Measurements from ENCODE around the gene RPLP1. TPM values are rescaled to one million over a fixed set of nuclear protein-coding genes. Genes with fewer than 3 reads are reported as not detected.

The RPLP1 gene
- total RNA-seq, 1 donor from 2014 or later = 3,035 TPM

GRCh38 chr15:69456208-69457166 lies 3.9 kb downstream of the RPLP1 start:
- Mint-ChIP-seq H3K36me3 (ENCODE audit: low read depth) (peaks cover 58% of the 10 kb centered on the region), H3K27ac (peak overlapping the region; percentile 47), H3K27me3 (no peaks in the 10 kb centered on the region), H3K9me3 (no peaks in the 10 kb centered on the region), H3K4me1 (peaks cover 48% of the 10 kb centered on the region), H3K4me3 (peak overlapping the region; percentile 1)
- ChIA-PET POLR2A (interaction anchor here (0.6 to 6.1 kb wide), 3 partner anchors 10 to 1646 kb away, joined by 3 to 135 read pairs (median 6); no protein-coding TSS in a partner anchor), CTCF (no interaction called here)
- TF ChIP-seq, protein P1, sequence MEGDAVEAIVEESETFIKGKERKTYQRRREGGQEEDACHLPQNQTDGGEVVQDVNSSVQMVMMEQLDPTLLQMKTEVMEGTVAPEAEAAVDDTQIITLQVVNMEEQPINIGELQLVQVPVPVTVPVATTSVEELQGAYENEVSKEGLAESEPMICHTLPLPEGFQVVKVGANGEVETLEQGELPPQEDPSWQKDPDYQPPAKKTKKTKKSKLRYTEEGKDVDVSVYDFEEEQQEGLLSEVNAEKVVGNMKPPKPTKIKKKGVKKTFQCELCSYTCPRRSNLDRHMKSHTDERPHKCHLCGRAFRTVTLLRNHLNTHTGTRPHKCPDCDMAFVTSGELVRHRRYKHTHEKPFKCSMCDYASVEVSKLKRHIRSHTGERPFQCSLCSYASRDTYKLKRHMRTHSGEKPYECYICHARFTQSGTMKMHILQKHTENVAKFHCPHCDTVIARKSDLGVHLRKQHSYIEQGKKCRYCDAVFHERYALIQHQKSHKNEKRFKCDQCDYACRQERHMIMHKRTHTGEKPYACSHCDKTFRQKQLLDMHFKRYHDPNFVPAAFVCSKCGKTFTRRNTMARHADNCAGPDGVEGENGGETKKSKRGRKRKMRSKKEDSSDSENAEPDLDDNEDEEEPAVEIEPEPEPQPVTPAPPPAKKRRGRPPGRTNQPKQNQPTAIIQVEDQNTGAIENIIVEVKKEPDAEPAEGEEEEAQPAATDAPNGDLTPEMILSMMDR (IDR thresholded peaks at IDR 0.05) = no peak
- no peak for DNase-seq
- intact Hi-C loops (cut with micrococcal nuclease) = loop anchor here (10.0 kb wide), 1 partner anchor 632 kb away; the partner anchor contains the start of gene ANP32A
- ATAC-seq (ENCODE audit: low read depth) = no peak

GRCh38 chr15:69457304-69458280 lies 5.0 kb downstream of the RPLP1 start:
- H3K9me3 Mint-ChIP-seq = no peaks in the 10 kb centered on the region
- no peak overlapping the region for H3K4me3 Mint-ChIP-seq
- peaks cover 55% of the 10 kb centered on the region for H3K36me3 Mint-ChIP-seq (ENCODE audit: low read depth)
- H3K4me1 Mint-ChIP-seq = peaks cover 47% of the 10 kb centered on the region
- H3K27ac Mint-ChIP-seq = peak overlapping the region; percentile 51
- ChIA-PET POLR2A (interaction anchor here (0.8 kb wide), 1 partner anchor 640 kb away, joined by 4 read pairs; the partner anchor contains the start of gene TLE3), CTCF (interaction anchor here (0.6 to 1.0 kb wide), 2 partner anchors 10 to 14 kb away, joined by 3 read pairs; no protein-coding TSS in a partner anchor)
- TF ChIP-seq, protein P1 (IDR thresholded peaks at IDR 0.05) = no peak
- intact Hi-C loops (cut with micrococcal nuclease) = loop anchor here (10.0 kb wide), 1 partner anchor 633 kb away; the partner anchor contains the start of gene ANP32A
- ATAC-seq (ENCODE audit: low read depth) (no peak), DNase-seq (no peak)
- no peaks in the 10 kb centered on the region for H3K27me3 Mint-ChIP-seq

DNA sequence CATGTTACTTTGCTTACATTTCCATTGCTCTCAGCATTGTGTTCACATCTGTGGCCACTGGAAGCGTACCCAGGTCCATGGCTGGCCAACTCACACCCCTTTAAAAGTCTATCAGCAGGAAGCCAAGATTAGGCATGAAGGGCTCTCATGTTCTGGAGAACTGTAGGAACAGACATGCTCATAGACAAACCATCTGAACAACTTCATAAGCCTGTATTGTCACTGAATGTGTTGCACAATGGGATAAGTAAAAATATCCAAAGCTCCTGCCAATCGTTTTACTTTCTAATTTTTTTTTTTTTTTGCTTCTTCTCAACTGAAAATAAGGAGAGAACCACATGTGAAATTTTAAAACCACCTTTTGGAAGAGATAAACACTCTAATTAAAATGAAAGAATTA lies 6.4 kb downstream of the RPLP1 start:
- Mint-ChIP-seq H3K27ac (peak overlapping the region; percentile 30), H3K4me1 (peaks cover 46% of the 10 kb centered on the region), H3K4me3 (no peak overlapping the region), H3K27me3 (no peaks in the 10 kb centered on the region), H3K9me3 (no peaks in the 10 kb centered on the region), H3K36me3 (ENCODE audit: low read depth) (peaks cover 43% of the 10 kb centered on the region)
- DNase-seq (no peak), ATAC-seq (ENCODE audit: low read depth) (no peak)
- TF ChIP-seq, protein P1 (IDR thresholded peaks at IDR 0.05) = no peak
- ChIA-PET CTCF (no interaction called here), POLR2A (no interaction called here)
- intact Hi-C loops (cut with micrococcal nuclease) = loop anchor here (10.0 kb wide), 1 partner anchor 634 kb away; the partner anchor contains the start of gene ANP32A

- Mint-ChIP-seq H3K36me3 (ENCODE audit: low read depth) (peaks cover 29% of the 10 kb centered on the region), H3K9me3 (no peaks in the 10 kb centered on the region), H3K27me3 (no peaks in the 10 kb centered on the region), H3K4me1 (peaks cover 32% of the 10 kb centered on the region), H3K4me3 (no peak overlapping the region), H3K27ac (no peak overlapping the region)
- CTCF ChIA-PET = no interaction called here
- POLR2A ChIA-PET = interaction anchor here (5.6 kb wide), 1 partner anchor 8 kb away, joined by 156 read pairs; the partner anchor contains the start of gene RPLP1
- ATAC-seq (ENCODE audit: low read depth) (no peak), DNase-seq (no peak)
- intact Hi-C loops (cut with micrococcal nuclease) = loop anchor here (5.0 kb wide), 2 partner anchors 298 to 637 kb away; partner anchors contain the start of genes GLCE and TLE3
- TF ChIP-seq, protein P1 (IDR thresholded peaks at IDR 0.05) = no peak
These were observed 7.9 kb downstream of the RPLP1 start for GRCh38 chr15:69460481-69460880.
